Activated CD8-positive, alpha-beta memory T cell treated with anti-CD3 and anti-CD28 coated beads for 1 hour (primary cell): ENCODE data around the gene SLFN13.
"Not testable (repeated sequence)": the region's sequence is repeated elsewhere in the genome, so short reads cannot be mapped to it uniquely, and the experiment has no call there.

Source experiments
- DNase-seq, 2 donors: peaks; one replicate each; pipeline ENCODE4 v3.0.0-alpha.2; 2020; ENCODE audit warnings: low read depth in 1 of 2; ENCODE audit errors: extremely low read depth in 1 of 2

Gene SLFN13

DNA sequence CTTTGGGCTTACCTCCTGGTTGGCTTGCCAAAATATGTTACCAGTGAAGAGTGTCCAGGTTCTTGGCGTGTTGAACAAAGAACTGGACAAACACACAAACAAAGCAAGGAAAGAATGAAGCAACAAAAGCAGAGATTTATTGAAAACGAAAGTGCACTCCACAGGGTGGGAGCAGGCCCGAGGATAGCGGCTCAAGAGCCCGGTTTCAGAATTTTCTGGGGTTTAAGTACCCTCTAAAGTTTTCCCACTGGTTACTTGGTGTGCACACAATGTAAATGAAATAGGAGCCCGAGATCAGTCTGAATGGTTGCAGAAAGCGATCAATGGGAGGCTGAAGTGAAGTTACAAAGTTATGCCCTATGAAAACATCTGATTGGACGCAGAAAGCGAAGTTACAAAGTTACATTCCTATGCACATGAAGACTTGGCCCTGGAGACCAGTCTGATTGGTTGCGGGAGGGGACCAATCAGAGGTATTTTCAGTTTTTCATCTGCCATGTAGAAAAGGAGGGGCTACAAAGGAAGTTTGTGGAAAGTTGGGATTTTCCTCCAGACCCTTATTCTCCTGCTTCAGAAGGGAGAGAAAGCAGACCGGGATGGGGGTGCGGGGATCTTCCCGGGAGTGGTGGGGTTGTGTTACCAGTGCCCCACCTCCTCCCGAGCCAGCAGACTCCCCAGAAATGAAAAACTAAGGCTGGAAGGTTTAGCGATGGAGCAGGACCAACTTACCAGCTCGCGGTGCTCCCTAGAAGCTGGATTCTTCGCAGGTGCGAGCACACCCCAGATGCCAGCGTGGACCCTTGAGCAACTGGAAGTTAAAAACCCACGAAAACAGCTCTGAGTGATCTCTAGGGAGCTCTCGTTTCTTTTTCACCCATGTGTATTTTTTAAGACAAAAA is 16.1 kb downstream of the SLFN13 start, which contains the start of gene SLFN12:
TSS of gene SLFN12 (minus strand) at position 325 of the 899 bp plus-strand sequence. CDS start 9,472 bp downstream, outside the sequence.
- no peak for DNase-seq

DNA sequence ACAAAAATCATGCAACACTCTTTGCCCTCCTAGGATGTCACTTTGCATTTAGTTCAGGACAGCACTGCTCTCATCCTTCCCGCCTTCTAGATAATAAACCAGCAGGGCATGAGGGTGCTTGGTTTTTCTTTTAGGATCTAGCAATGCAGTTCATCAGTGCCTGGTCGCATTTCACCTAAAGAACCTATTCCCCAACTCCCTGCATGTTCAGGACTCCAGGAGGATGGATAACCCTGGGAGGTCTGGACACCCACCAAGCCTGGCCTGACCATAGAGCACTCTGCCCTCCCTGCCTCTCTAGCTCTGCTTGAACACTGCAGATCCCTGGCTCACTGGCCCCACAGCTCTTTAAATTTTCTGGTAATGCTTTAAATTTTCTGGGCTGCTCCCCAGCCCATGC is 18.9 kb downstream of the SLFN13 start:
- no peak for DNase-seq

DNA sequence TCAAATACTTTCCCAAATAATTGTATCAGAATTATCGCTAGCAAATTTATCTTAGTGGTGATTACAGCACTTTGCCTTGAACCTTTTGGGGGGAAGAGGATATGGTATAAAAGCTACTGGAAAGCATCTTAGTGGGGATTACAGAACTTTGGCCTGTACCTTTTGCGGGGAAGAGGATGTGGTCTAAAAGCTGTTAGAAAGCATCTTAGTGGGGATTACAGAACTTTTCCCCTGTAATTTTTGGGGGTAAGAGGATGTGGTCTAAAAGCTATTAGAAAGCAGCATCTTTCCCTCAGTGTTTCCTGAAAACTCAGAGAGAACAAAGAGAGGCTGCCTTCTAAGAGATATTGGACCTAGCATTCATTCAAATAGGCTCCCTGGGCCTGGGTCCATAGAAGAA is 20.3 kb downstream of the SLFN13 start:
- no peak for DNase-seq

DNA sequence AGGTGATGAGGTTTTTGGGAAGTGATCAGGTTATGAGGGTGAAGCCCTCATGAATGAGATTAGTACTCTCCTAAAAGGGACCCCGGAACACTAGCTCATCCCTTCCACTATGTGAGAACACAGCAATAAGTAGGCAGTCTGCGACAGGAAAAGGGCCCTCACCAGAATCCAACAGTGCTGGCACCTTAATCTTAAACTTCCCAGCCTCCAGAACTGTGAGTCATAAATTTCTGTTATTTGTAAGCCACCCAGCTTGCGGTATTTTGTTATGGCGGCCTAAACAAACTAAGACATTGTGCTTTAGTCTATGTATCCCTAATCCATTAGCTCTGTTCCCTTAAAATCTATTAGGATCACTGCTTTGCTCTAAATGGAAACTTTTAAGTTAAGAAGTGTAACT is 24.8 kb downstream of the SLFN13 start:
- no peak for DNase-seq

DNA sequence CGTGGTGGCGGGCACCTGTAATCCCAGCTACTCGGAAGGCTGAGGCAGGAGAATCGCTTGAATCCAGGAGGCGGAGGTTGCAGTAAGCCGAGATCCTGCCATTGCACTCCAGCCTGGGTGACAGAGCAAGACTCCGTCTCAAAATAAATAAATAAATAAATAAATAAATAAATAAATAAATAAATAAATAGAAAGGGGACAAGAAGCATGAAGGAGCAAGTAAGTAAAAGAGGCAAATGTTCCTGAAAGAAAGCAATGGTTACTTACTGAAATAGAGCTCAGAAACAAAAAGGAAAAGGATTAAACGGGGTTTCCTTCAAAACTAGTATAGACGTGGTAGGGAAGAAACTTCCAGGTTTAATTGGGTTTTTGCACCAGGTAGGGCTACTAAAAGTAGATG is 27.5 kb downstream of the SLFN13 start:
- not testable (repeated sequence) for DNase-seq

DNA sequence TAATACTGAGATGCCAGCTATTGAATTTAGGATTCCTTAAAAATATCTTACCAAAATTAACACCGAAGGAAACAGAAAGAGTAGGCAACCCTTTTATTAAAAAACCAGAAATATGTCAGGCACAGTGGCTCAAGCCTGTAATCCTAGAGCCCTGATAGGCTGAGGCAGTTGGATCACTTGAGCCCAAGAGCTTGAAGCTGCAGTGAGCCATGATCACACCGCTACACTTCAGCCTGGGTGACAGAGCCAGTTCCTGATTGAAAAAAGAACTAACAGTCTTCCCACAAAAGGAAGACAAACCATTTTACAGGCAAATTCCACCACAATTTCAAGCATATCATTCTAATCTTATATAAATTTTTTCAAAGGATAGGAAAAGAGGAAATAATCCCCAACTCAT is 31.9 kb downstream of the SLFN13 start:
- DNase-seq, result no peak

DNA sequence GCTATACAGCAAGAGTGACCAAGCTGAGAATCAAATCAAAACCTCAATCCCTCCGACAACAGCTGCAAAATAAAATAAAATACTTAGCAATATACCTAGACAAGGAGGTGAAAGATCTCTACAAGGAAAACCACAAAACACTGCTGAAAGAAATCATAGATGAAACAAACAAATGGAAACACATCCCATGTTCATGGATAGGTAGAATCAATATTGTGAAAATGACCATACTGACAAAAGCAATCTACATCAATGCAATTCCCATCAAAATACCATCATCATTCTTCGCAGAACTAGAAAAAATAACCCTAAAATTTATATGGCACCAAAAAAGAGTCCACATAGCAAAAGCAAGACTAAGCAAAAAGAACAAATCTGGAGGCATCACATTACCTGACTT is 33.9 kb downstream of the SLFN13 start:
- not testable (repeated sequence) for DNase-seq

DNA sequence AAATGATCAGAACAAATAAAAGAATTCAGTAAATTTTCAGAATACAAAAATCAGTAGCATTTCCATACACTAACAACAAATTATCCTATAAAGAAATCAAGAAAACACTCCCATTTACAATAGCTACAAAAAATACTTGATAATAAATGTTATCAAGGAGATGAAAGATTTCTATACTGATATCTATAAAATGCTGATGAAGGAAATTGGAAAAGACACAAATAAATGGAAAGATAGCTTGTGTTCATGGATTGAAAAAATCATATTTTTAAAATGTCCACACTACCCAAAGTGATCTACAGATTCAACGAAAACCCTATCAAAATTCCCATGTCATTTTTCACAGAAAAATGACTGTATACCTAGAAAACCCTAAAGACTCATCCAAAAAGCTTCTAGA is 34.3 kb downstream of the SLFN13 start:
- no peak for DNase-seq

DNA sequence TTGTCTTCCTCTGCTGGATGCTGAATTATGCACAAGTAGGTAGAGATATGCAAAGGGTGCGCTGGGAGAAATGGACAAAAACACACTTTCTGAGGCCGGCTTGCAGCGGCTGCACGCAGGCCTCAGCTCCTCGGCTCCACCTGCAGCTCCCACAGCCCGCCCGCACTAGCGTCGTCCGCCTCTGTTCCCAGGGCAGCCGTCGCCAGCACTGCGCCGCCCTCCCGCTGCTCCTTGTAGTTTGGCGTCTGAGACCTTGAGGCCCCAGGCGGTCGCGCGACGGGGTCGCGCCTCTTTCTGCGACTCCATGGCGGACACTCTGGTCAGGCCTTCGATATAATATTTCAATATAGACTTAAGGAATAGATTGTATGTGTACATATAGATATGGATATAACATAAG is 41.0 kb downstream of the SLFN13 start:
- no peak for DNase-seq

DNA sequence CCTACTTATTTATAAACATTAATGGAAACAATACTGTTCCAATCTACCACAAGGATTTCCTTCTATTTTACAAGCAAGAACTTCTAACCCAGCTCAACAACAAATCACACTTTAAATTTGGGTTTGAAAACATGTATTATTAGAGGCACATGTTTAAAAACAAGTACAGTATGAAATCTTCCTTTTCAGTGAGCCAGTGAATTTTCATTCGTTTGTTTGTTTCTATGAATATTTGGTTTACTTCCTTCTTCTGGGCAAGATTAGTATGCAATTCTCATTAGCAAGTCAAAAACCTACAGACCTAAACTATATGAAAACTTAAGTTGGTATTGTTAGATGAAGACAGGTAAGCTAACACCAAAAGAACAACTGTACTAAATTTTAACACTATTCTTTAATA is 42.0 kb downstream of the SLFN13 start:
- no peak for DNase-seq

DNA sequence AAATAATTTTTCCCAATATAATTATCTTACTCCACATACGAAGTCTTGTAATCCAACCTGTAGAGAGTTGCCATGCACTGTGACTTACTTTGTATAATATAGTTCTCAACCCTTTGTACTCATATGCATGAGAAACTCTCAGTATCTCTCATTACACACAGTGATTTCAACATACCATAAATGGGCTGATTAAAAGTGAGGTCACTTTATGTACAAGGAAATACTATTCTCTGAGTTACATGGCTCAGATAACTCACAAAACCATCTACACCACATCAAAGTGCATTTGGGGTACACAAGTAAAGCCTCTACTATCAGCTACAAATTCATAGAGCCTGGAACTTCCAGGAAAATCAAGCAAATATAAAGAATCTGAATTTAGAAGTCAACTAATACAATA is 44.2 kb downstream of the SLFN13 start:
- no peak for DNase-seq

DNA sequence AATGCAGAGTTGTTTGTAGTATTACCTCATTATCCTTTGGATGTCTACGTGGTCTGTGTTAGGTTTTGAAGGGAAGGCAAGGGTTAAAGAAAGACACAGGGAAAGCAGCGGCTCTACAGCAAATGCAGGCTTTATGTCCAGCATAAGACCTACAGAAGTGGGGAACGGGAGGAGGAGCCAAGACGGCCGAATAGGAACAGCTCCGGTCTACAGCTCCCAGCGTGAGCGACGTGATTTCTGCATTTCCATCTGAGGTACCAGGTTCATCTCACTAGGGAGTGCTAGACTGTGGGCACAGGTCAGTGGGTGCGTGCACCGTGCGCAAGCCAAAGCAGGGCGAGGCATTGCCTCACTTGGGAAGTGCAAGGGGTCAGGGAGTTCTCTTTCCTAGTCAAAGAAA is 54.8 kb downstream of the SLFN13 start:
- not testable (repeated sequence) for DNase-seq

DNA sequence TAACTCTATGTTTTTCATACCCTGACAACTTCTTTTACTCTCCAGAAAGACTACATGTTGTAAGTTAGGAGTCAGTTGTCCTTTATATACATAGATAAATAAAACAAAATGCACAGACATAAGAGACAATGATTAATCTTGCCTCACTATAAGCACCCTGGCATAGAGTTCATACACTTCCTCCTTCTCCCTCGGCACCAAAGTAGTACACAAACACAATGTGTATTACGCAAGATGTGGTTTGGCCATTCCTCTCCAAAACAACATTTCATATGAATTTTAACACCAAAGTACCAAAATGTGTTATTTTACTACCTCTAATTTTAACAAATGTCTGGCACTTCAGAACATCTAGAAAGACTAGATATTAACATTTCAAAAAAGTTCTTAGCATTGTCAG is 57.9 kb downstream of the SLFN13 start:
- no peak for DNase-seq

DNA sequence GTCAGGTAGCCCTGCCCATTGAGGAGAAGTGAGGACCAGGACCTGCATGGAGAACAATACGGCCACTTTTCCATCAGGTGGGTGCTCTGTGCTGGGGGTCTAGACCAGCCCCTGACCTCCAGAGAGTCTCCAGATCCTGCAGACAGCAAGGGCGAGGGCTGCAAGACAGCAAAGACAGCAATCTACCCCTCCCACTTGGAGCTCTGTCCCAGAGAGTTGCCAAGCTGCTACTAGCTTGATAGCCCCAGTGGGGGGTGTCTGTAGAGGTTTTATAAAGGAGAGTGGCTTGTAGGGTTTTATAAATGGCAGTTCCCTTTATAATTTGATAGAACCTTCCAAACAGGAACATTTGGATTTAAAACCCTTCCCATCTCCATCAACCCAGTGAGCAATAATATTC is 58.4 kb downstream of the SLFN13 start:
- DNase-seq, result no peak

DNA sequence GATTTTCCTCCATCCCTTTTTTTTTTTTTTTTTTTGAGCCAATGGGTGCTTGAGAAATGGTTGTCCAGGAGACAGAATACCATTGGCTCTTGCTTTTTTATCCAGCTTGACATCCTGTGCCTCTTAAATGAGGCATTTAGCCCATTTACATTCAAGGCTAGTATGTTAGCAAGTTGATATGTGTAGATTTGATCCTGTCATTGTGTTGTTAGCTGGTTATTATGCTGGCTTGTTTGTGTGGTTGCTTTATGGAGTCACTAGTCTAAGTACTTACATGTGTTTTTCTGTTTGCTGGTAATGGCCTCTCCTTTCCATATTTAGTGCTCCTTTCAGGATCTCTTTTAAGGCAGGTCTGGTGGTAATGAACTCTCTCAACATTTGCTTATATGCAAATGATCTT is 61.1 kb downstream of the SLFN13 start:
- DNase-seq, result no peak
